Hematopoietic multipotent progenitor cell treated with erythropoietin and hydrocortisone succinate and interleukin-3 and kit ligand, for 8 days (in vitro differentiated cells): ENCODE results near the gene SFMBT2.

Experiments used
- DNase-seq: peaks from one replicate; pipeline ENCODE4 v3.0.0-alpha.2; 2015

Gene SFMBT2

DNA sequence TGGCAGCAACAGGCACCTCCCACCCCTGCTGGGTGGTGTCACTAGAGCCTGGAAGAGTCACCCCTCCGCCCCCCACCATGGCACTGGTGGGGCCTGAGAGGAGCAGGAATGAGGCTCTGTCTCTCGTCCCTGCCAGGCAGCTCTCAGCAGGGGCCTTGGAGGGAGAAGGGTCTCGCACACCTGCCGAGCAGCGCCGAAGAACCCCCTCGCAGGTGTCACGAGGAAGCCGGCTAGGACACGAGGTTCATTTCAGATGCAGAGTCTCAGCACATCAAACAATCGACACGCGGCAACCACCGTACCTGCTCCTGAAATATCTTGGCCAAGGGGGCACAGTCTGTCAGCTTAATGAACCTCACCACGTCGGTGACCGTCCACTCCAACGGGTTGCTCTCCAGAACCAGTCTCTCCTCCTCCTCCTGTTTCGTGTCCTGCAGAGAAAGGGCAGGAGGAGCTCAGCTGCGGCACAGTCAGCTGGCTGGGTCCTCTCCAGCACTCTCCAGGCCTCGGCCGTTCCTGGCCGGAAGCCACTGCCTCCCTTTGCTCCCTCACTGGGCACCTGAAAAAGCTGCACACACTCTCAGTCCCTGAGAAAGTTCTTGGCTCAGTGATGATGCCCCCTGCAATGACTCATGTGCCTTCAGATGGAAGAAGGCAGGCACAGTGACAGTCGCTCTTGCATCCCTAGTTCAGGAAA is 240.1 kb downstream of the SFMBT2 start:
- DNase-seq, result no peak

DNA sequence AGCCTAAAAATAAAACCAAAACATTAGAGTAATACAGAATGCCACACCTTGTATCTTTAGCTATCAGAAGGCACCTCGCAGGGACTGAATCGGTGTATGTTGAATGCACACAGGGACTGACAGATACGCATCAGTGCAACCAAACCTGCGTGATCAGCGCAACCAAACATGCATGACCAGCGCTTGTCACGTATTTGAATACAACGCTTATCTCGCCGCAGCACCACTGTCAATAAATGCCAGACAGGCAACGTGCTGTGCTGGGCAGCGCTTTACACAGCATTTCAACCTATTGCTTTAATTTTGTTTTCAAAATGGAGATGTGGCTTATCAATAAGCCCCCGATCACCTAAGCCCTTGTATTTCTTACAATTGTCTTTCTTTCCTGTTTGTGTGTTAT is 242.4 kb downstream of the SFMBT2 start:
- DNase-seq, result no peak

GRCh38 chr10:7165500-7166177 is 245.2 kb downstream of the SFMBT2 start:
- DNase-seq, result no peak

GRCh38 chr10:7164955-7165354 is 245.9 kb downstream of the SFMBT2 start:
- no peak for DNase-seq

GRCh38 chr10:7162331-7162730 is 248.5 kb downstream of the SFMBT2 start:
- no peak for DNase-seq

GRCh38 chr10:7161484-7162250 is 249.2 kb downstream of the SFMBT2 start:
- DNase-seq, result no peak

- DNase-seq, result no peak
Observed at GRCh38 chr10:7159928-7160327, 250.9 kb downstream of the SFMBT2 start.

DNA sequence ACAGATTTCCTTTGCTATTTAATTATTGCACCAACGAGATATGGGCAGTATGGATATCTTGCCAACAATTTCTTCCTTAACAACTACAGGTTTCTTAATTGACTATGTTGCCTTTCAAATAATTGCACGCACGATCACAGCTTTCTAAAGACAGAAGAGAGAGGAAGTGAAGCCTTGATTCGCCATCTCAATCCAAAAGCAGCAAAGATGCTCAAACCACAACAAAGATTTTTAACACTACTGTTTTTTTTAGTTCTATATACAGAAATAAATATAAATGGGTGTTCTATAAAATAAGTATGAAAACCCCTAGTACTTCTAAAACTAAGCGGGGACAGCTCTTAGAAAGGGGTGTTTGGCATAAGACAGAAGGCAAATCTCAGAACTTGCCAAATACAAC is 251.3 kb downstream of the SFMBT2 start:
- no peak for DNase-seq

GRCh38 chr10:7157091-7157490 is 253.7 kb downstream of the SFMBT2 start:
- DNase-seq, result no peak

DNA sequence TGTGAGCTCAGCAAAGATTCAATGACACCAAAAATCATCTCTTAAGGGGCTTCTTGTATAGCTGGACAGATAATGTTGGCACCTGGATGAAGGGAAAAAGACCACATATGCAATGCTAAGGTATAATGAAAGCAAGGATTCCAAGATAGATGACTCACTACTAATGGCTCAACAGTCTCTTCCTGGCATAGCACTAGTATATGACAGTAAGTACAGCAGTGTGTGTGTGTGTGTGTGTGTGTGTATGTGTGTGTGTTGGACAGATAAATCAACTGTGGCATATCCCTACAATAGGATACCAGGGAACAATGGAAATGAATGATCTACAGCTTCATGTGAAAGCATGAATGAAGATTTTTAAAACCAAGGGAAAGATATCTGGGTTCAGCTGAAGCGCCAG is 257.1 kb downstream of the SFMBT2 start:
- DNase-seq, result no peak

- no peak for DNase-seq
Observed at GRCh38 chr10:7152982-7153381, 257.9 kb downstream of the SFMBT2 start.

DNA sequence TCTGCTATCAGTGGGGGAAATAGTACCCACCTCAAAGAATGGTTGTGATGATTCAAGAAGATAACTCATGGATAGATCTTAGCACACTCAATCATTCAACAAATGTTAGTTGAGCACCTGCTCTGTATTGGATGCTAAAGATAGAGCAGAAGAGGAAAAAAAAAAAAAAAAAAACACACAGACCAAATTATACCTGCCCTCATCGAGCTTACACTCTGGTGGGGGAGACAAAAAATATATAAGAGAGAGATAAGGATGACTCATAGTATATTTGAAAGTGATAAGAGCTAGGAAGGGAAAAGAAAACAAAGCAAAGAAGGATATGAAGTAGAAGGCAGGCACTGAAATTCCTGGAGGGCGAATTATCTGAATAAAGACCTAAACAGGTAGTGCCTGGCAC is 258.5 kb downstream of the SFMBT2 start:
- DNase-seq, result no peak

DNA sequence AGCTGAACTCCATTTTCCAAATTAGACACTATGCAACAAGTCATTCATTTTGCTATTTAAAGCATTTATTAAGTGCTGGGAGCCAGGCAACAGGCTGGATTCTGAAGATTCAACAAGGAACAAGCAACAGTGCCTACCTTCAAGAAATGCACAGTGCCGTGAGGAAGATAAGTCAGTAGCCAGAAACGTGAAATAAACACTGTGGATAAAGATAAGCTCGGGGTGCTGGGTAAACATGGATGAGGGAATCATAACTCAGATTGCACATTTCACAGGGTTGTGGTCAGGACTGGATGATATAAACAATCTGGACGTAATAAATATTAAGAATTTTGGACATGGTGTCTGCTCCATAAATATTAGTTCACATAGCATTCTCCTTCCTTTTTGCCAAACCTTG is 259.3 kb downstream of the SFMBT2 start:
- DNase-seq, result no peak

DNA sequence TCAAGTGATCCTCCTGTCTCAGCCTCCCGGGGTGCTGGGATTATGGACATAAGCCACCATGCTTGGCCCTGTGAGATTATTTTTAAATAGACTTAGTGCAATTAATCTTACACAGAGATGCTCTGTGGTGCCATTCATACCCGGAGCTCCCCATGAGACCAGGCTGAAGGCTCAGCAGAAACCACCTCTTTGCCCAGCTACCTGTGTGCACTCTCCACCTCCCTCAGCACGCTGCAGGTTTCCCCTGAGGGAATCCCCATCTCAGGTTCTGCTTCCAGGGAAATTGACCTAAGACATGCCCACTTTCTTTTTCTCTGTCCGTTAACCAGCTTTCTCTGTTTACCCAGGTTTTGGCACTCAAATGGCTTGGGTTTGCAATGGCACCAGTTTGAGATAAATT is 260.5 kb downstream of the SFMBT2 start:
- no peak for DNase-seq

- no peak for DNase-seq
Observed at GRCh38 chr10:7146189-7146588, 264.6 kb downstream of the SFMBT2 start.

DNA sequence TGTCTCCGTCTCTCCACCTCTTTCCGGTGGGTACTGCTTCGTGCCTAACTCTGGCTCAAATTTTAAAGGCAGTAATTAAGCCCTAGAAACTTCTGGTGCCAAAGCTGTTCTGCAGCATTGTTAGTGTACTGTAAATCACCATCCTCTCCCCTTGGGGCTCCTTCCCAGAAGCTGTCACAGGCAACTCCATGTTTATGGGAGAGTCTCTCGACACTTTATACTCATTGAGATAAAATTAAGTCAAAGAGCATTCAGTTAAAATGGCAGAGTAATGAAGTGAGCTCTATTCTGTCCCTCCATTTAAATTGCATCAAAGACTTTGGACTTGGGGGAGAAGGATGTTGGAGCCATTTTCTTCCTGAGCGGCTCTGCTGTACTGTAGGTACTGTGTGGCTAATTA is 274.8 kb downstream of the SFMBT2 start:
- no peak for DNase-seq

- no peak for DNase-seq
Observed at GRCh38 chr10:7135188-7135587, 275.6 kb downstream of the SFMBT2 start.

DNA sequence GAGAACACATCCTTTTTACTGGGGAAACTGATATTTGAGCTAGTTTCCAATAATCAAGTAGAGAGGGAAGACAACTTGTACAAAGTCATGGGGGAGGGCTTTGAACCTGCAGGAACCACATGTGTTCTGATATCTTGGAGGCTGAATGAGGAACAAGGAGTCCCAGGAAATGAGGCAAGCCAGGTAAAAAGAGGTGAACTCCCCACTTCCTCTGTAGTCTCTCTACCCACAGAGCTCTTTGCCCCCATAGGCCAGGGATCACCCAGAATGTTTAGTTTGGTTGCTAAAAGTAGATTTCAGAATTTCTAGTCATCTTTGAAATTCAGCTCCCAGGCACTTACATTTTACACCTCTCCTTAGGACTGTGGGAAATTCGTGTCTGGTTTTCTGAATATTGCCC is 276.4 kb downstream of the SFMBT2 start:
- DNase-seq, result no peak

GRCh38 chr10:7133958-7134357 is 276.9 kb downstream of the SFMBT2 start:
- DNase-seq, result no peak

DNA sequence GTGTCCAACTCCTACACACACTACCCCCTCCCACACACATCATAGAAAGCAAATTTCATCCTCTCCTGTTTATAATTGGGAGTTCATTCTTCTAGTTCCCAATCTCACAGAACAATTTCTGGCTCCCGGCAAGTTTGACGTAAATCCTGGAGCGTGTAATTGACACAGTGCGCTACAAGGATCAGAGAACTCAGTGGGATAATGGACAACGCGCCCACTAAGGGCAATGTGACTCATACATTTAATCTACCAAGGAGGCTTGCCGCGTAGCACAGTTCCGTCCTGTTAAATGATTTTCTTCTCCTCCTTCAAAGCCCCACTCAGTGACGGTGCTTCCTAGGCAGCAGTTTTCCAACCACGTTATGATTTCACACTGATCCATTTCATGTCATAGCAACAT is 277.6 kb downstream of the SFMBT2 start:
- no peak for DNase-seq

GRCh38 chr10:7130191-7130911 is 280.5 kb downstream of the SFMBT2 start:
- DNase-seq, result no peak

GRCh38 chr10:7123774-7124173 is 287.1 kb downstream of the SFMBT2 start:
- no peak for DNase-seq

DNA sequence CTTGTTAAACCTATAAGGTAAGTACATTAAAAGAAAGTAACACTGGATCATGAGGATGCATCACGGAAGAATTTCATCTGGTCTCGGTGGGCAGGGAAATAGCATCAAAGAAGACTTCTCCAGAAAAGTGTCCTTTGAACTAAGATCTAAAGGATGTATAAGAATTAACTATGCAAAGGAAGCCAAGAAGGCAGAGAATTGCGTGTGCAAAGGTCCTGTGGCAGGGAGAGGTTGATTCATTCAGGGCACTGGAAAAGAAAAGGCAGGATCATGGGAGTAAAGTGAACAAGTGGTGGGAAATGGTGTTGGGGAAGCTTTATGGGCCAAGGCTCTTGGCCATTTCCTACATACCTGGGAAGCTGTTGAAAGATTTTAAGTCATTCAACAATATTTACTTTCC is 288.3 kb downstream of the SFMBT2 start:
- no peak for DNase-seq
